SK-N-MC (cell line): ENCODE measurements around the gene GPC6.

Experiments
- DNase-seq: peaks from one replicate; pipeline ENCODE4 v3.0.0-alpha.2; 2011; ENCODE audit warnings: low read depth, low spot score
- H3K27ac ChIP-seq: fragments of 200-600 bp; sonication (generic); 2 replicates; pipeline ENCODE4 v1.5.1; 2016; ENCODE audit warnings: mixed run types
- H3K36me3 ChIP-seq: fragments of 200-600 bp; sonication (generic); 2 replicates; pipeline ENCODE4 v1.6.1; 2017; ENCODE audit warnings: antibody characterized with exemption, low read length, mixed read lengths; ENCODE audit not compliant: insufficient read depth
- H3K4me3 ChIP-seq: fragments of 200-600 bp; sonication (generic); 2 replicates; pipeline ENCODE4 v1.5.1; 2016
- H3K9ac ChIP-seq: fragments of 200-600 bp; sonication (generic); 2 replicates; pipeline ENCODE4 v1.8.0; 2017; ENCODE audit warnings: mixed run types, mixed read lengths; ENCODE audit not compliant: insufficient read length
- H3K9me3 ChIP-seq: fragments of 200-600 bp; sonication (generic); 2 replicates; pipeline ENCODE4 v1.6.1; 2017; ENCODE audit warnings: low read depth, mild to moderate bottlenecking, antibody characterized with exemption, low read length, moderate library complexity, mixed read lengths
- EZH2 ChIP-seq: fragments of 200-600 bp; sonication (generic); IDR thresholded peaks from one replicate; pipeline ENCODE4 v1.6.1; 2017; ENCODE audit warnings: antibody characterized with exemption
- FOXP2 ChIP-seq: optimal IDR thresholded peaks from 2 replicates; pipeline ENCODE3; 2011; ENCODE audit warnings: mild to moderate bottlenecking, moderate library complexity; ENCODE audit not compliant: insufficient read depth; ENCODE audit errors: extremely low read length, control extremely low read depth
- POLR2AphosphoS5 ChIP-seq: IDR thresholded peaks from 2 replicates; pipeline ENCODE4 v1.6.1; 2012; ENCODE audit warnings: mild to moderate bottlenecking, low read depth, low read length, borderline replicate concordance

GPC6 gene

GRCh38 chr13:94414141-94414540 lies 1187.5 kb downstream of the GPC6 start:
- H3K36me3 ChIP-seq: no peaks in the 10 kb centered on the region
- DNase-seq: no peak
- H3K4me3 ChIP-seq: no peak overlapping the region
- H3K9ac ChIP-seq: no peak overlapping the region
- no peak overlapping the region for H3K27ac ChIP-seq
- H3K9me3 ChIP-seq: no peaks in the 10 kb centered on the region
- no peak for TF ChIP-seq EZH2
- TF ChIP-seq POLR2AphosphoS5: no peak
- no peak for TF ChIP-seq FOXP2

GRCh38 chr13:94414708-94415107 lies 1188.1 kb downstream of the GPC6 start:
- DNase-seq: no peak

GRCh38 chr13:94415500-94416237 lies 1189.1 kb downstream of the GPC6 start:
- no peak for DNase-seq
- Histone ChIP-seq H3K36me3 (no peaks in the 10 kb centered on the region), H3K4me3 (no peak overlapping the region; the same call in 1 of the 2 replicates), H3K9ac (no peak overlapping the region), H3K27ac (no peak overlapping the region), H3K9me3 (no peaks in the 10 kb centered on the region)
- TF ChIP-seq EZH2: no peak
- no peak for TF ChIP-seq POLR2AphosphoS5
- TF ChIP-seq FOXP2: no peak

More at GRCh38 chr13:94414708-94415107, 1188.1 kb downstream of the GPC6 start:
- no peaks in the 10 kb centered on the region for H3K9me3 ChIP-seq
- H3K36me3 ChIP-seq: no peaks in the 10 kb centered on the region
- H3K4me3 ChIP-seq: no peak overlapping the region
- no peak for TF ChIP-seq POLR2AphosphoS5
- no peak for TF ChIP-seq EZH2
- no peak overlapping the region for H3K27ac ChIP-seq
- no peak overlapping the region for H3K9ac ChIP-seq

GRCh38 chr13:94416454-94417080 lies 1190.0 kb downstream of the GPC6 start:
- no peak for DNase-seq
- no peak overlapping the region for H3K9ac ChIP-seq
- TF ChIP-seq POLR2AphosphoS5 (no peak), FOXP2 (no peak), EZH2 (no peak)

GRCh38 chr13:94417294-94417693 lies 1190.7 kb downstream of the GPC6 start:
- no peak for TF ChIP-seq FOXP2
- TF ChIP-seq EZH2: no peak
- TF ChIP-seq POLR2AphosphoS5: no peak
- no peaks in the 10 kb centered on the region for H3K9me3 ChIP-seq
- H3K9ac ChIP-seq: no peak overlapping the region
- no peaks in the 10 kb centered on the region for H3K36me3 ChIP-seq
- no peak for DNase-seq
- H3K27ac ChIP-seq: no peak overlapping the region
- H3K4me3 ChIP-seq: no peak overlapping the region

More at GRCh38 chr13:94416454-94417080, 1190.0 kb downstream of the GPC6 start:
- Histone ChIP-seq H3K4me3 (no peak overlapping the region), H3K9me3 (no peaks in the 10 kb centered on the region), H3K27ac (no peak overlapping the region), H3K36me3 (no peaks in the 10 kb centered on the region)

GRCh38 chr13:94419304-94419924 lies 1192.8 kb downstream of the GPC6 start:
- no peak overlapping the region for H3K4me3 ChIP-seq
- TF ChIP-seq POLR2AphosphoS5: no peak
- no peak for TF ChIP-seq FOXP2
- TF ChIP-seq EZH2: no peak
- H3K9me3 ChIP-seq: no peaks in the 10 kb centered on the region
- no peak overlapping the region for H3K27ac ChIP-seq
- DNase-seq: no peak
- no peak overlapping the region for H3K9ac ChIP-seq
- no peaks in the 10 kb centered on the region for H3K36me3 ChIP-seq

GRCh38 chr13:94419925-94420305 lies 1193.3 kb downstream of the GPC6 start:
- no peak overlapping the region for H3K9ac ChIP-seq
- H3K4me3 ChIP-seq: no peak overlapping the region
- H3K36me3 ChIP-seq: no peaks in the 10 kb centered on the region
- no peak for DNase-seq
- no peak for TF ChIP-seq EZH2
- no peak for TF ChIP-seq POLR2AphosphoS5
- no peak for TF ChIP-seq FOXP2
- no peaks in the 10 kb centered on the region for H3K9me3 ChIP-seq
- no peak overlapping the region for H3K27ac ChIP-seq

GRCh38 chr13:94427313-94427953 lies 1200.8 kb downstream of the GPC6 start:
- no peak for DNase-seq
- Histone ChIP-seq H3K9me3 (no peaks in the 10 kb centered on the region), H3K9ac (no peak overlapping the region), H3K4me3 (peak overlapping the region; percentile 37), H3K36me3 (no peaks in the 10 kb centered on the region), H3K27ac (peak overlapping the region; percentile 3; the same call in 1 of the 2 replicates)
- TF ChIP-seq FOXP2 (peak; percentile 32), EZH2 (no peak), POLR2AphosphoS5 (no peak)
